Measurements from ENCODE around the gene AP2A2. TPM values are rescaled to one million over a fixed set of nuclear protein-coding genes. Genes with fewer than 3 reads are reported as not detected.

Gene AP2A2
- total and polyA plus RNA-seq, 2 donors (not counting 1 experiment from before 2014, with no cell fraction given), result 53.1 to 57.0 TPM

DNA sequence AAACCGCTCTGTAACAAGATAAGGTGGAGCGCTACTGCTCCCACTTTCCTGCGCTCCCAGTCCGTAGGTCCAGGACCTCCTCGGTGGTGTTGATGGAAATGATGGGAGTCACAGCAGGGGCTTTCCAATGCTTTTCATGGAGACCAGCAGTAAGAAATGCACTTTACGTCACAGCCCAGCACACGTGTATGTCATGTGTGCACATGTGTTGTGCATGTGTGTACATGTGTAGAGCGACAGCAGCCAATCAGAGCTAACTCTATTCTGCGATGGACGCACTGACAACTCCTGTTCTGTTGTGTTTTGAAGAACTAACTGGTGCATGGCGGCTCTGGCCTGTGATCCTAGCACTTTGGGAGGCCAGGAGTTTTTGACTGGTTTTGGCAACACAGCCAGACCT is 16.3 kb upstream of the AP2A2 start:
- intact Hi-C loops (cut with micrococcal nuclease), result no loop called here
- TF ChIP-seq, protein P1, sequence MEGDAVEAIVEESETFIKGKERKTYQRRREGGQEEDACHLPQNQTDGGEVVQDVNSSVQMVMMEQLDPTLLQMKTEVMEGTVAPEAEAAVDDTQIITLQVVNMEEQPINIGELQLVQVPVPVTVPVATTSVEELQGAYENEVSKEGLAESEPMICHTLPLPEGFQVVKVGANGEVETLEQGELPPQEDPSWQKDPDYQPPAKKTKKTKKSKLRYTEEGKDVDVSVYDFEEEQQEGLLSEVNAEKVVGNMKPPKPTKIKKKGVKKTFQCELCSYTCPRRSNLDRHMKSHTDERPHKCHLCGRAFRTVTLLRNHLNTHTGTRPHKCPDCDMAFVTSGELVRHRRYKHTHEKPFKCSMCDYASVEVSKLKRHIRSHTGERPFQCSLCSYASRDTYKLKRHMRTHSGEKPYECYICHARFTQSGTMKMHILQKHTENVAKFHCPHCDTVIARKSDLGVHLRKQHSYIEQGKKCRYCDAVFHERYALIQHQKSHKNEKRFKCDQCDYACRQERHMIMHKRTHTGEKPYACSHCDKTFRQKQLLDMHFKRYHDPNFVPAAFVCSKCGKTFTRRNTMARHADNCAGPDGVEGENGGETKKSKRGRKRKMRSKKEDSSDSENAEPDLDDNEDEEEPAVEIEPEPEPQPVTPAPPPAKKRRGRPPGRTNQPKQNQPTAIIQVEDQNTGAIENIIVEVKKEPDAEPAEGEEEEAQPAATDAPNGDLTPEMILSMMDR (IDR thresholded peaks at IDR 0.05), result no peak
- no peak for TF ChIP-seq EZH2 (IDR thresholded peaks at IDR 0.05; ENCODE audit: borderline replicate concordance, insufficient read depth, low read depth, low read length, poor library complexity, severe bottlenecking)
- peaks cover 0 to 4% of the 10 kb centered on the region in 2 experiments for H3K36me3 ChIP-seq (replicated peaks in 1 of 2; ENCODE audit: control extremely low read depth in 1 of 2, control insufficient read depth in 1 of 2, extremely low read depth in 1 of 2, insufficient read depth in 2 of 2, low read length in 1 of 2)
- peaks cover 17% of the 10 kb centered on the region for H4K20me1 ChIP-seq (ENCODE audit: control insufficient read depth, insufficient read depth, low read length, poor library complexity, severe bottlenecking)
- H3K4me2 ChIP-seq (replicated peaks; ENCODE audit: low read depth, low read length, poor library complexity, severe bottlenecking), result peak overlapping the region; percentile 90
- no peak overlapping the region for H2AFZ ChIP-seq (ENCODE audit: insufficient read depth, low read depth, low read length, poor library complexity, severe bottlenecking)
- H3K27me3 ChIP-seq (replicated peaks in 1 of 4; ENCODE audit: control extremely low read depth in 1 of 4, control insufficient read depth in 3 of 4, insufficient read depth in 4 of 4, low read length in 3 of 4), result no peaks in the 10 kb centered on the region
- ChIA-PET CTCF (no interaction called here), POLR2A (interaction anchor here (0.7 kb wide), 1 partner anchor 1973 kb away, joined by 5 read pairs; no protein-coding TSS in a partner anchor)
- no peaks in the 10 kb centered on the region for H3K9me3 ChIP-seq (ENCODE audit: control extremely low read depth in 1 of 3, control insufficient read depth in 2 of 3, insufficient read depth in 1 of 3, low read length in 2 of 3)
- peak overlapping the region; percentile 90 for H3K4me3 Mint-ChIP-seq
- H3K79me2 ChIP-seq (ENCODE audit: control insufficient read depth, insufficient read depth, low read length), result peaks cover 35% of the 10 kb centered on the region
- DNase-seq (no peak), ATAC-seq (ENCODE audit: low read depth) (no peak)
- H3K9ac ChIP-seq (ENCODE audit: low read length), result no peak overlapping the region
- H3K27ac ChIP-seq (ENCODE audit: low read length in 2 of 2), result no peak overlapping the region
- peaks cover 27% of the 10 kb centered on the region for H3K4me1 Mint-ChIP-seq
- H3K9me3 Mint-ChIP-seq (ENCODE audit: insufficient read depth), result no peaks in the 10 kb centered on the region
- H3K4me3 ChIP-seq (ENCODE audit: control extremely low read depth in 1 of 5, extremely low read depth in 1 of 5, insufficient read depth in 1 of 5, low read depth in 2 of 5, low read length in 4 of 5), result no peak overlapping the region
- H3K27ac Mint-ChIP-seq, result no peak overlapping the region
- WGBS (ENCODE audit: insufficient coverage), result 97% methylated on average over 11 of the region's 11 CpGs
- no peaks in the 10 kb centered on the region for H3K27me3 Mint-ChIP-seq
- H3K4me1 ChIP-seq (ENCODE audit: control insufficient read depth in 2 of 2, insufficient read depth in 2 of 2, low read length in 2 of 2), result peaks cover 3 to 23% of the 10 kb centered on the region in 2 donors

DNA sequence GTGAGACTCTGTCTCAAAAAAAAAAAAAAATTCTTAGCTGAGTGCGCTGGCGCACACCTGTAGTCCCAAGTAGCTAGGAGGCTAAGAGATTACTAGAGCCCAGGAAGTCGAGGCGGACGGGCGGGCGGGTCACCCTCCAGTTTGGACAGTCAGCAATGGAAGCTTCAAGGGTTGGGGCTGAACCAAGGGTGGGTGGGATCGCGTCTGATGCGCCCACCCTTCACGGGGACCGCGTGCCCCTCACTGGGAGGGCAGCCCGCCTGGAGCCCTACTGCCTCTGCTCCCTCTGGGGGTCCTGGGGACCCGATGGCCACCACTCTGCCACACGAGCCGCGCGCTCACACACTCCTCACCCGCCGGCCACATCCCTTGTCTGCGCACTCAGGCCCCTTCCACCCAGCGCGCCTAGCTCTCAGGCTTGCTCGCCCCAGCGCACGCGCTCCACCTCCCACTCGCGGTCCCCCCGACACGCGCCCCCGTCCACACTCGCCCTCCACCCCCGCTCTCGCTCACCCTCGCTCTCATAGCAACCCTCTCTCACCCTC is 15.6 kb upstream of the AP2A2 start:
- Mint-ChIP-seq H3K27me3 (no peaks in the 10 kb centered on the region), H3K4me1 (peaks cover 27% of the 10 kb centered on the region), H3K4me3 (peak overlapping the region; percentile 90), H3K27ac (peak overlapping the region; percentile 82), H3K9me3 (ENCODE audit: insufficient read depth) (no peaks in the 10 kb centered on the region)
- Histone ChIP-seq H3K27ac (ENCODE audit: low read length in 2 of 2) (peak overlapping the region in 1 of 2 donors; percentile 71), H4K20me1 (ENCODE audit: control insufficient read depth, insufficient read depth, low read length, poor library complexity, severe bottlenecking) (peaks cover 10% of the 10 kb centered on the region), H3K36me3 (replicated peaks in 1 of 2; ENCODE audit: control extremely low read depth in 1 of 2, control insufficient read depth in 1 of 2, extremely low read depth in 1 of 2, insufficient read depth in 2 of 2, low read length in 1 of 2) (no peaks in the 10 kb centered on the region), H3K4me2 (replicated peaks; ENCODE audit: low read depth, low read length, poor library complexity, severe bottlenecking) (peak overlapping the region; percentile 90), H3K9ac (ENCODE audit: low read length) (peak overlapping the region; percentile 81), H3K4me3 (ENCODE audit: control extremely low read depth in 1 of 5, extremely low read depth in 1 of 5, insufficient read depth in 1 of 5, low read depth in 2 of 5, low read length in 4 of 5) (peak overlapping the region in 4 of 5 experiments; percentile 49 to 83 (median 79)), H3K79me2 (ENCODE audit: control insufficient read depth, insufficient read depth, low read length) (peaks cover 28% of the 10 kb centered on the region), H2AFZ (ENCODE audit: insufficient read depth, low read depth, low read length, poor library complexity, severe bottlenecking) (peak overlapping the region; percentile 96), H3K9me3 (ENCODE audit: control extremely low read depth in 1 of 3, control insufficient read depth in 2 of 3, insufficient read depth in 1 of 3, low read length in 2 of 3) (no peaks in the 10 kb centered on the region), H3K27me3 (replicated peaks in 1 of 4; ENCODE audit: control extremely low read depth in 1 of 4, control insufficient read depth in 3 of 4, insufficient read depth in 4 of 4, low read length in 3 of 4) (no peaks in the 10 kb centered on the region), H3K4me1 (ENCODE audit: control insufficient read depth in 2 of 2, insufficient read depth in 2 of 2, low read length in 2 of 2) (peaks cover 3 to 23% of the 10 kb centered on the region in 2 donors)
- intact Hi-C loops (cut with micrococcal nuclease), result loop anchor here (1.0 to 2.0 kb wide), 2 partner anchors 15 to 67 kb away; partner anchors contain the start of genes AP2A2, POLR2L and TSPAN4
- ChIA-PET POLR2A (interaction anchor here (0.7 to 2.7 kb wide), 2 partner anchors 15 to 1973 kb away, joined by 5 to 15 read pairs; partner anchors contain the start of gene AP2A2), CTCF (interaction anchor here (0.8 kb wide), 1 partner anchor 15 kb away, joined by 4 read pairs; the partner anchor contains the start of gene AP2A2)
- 7% methylated on average over 38 of the region's 38 CpGs for WGBS (ENCODE audit: insufficient coverage)
- ATAC-seq (ENCODE audit: low read depth) (no peak), DNase-seq (no peak)
- no peak for TF ChIP-seq EZH2 (IDR thresholded peaks at IDR 0.05; ENCODE audit: borderline replicate concordance, insufficient read depth, low read depth, low read length, poor library complexity, severe bottlenecking)
- TF ChIP-seq, protein P1 (IDR thresholded peaks at IDR 0.05), result no peak

All from B cell (primary cell).